ENCODE measurements around the gene OCRL. TPM values are rescaled to one million over a fixed set of nuclear protein-coding genes. Genes with fewer than 3 reads are reported as not detected.

OCRL gene
- total and polyA plus RNA-seq, 2 of the 13 experiments (the other 11 are each of a cell fraction or from before 2014, with no cell fraction given) = 13.4 to 32.0 TPM

DNA sequence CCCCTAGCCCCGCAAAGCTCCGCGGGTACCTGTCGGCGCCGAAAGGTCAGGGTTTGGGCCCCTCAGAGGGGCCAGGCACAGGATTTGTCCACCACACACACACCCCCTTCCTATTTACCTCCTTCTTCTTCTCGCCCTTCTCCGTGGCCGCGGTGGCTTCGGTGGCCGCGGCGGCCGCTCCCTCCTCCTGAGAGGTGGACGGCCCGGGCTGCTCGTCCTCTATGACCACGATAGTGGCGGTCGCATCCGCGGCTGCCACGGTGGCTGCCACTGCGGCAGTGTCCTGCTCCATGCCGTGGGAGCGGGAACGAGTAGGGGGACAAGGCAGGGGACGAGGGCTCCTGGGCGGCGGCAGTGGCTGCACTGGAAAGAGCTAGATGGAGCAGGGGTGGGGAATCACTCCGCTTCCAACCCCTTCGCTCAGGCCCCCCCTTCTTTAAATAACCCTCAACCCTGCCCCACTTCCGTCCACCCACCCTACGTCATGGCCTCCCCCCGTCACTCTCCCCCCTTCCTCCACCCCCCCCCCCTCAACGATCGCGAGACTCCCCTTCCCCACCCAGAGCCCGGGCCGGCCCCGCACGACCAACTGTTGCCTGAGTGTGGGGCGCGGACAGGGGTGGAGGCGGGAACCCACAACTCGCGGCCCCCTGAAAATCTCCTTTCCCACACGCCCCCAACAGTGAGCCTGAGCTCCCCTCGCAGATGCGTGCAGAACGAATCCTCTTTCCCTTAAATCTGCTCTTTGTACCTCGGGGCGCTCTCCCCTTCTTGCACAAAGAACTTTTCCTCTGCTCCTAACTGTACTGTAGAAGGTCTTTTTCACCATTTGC lies 16.8 kb upstream of the OCRL start, which contains the start of gene SMARCA1 (continued):
- 0 out of 2 replicates have a peak, but pooled peaks have one; percentile 27 for TF ChIP-seq FOXK1 (CRISPR knock-in tag; IDR thresholded peaks at IDR 0.05; ENCODE audit: borderline replicate concordance, low read depth)
- no peak for TF ChIP-seq ZNF766 (CRISPR knock-in tag; IDR thresholded peaks at IDR 0.05; ENCODE audit: borderline replicate concordance)
- TF ChIP-seq YEATS2 (CRISPR knock-in tag; IDR thresholded peaks at IDR 0.05; ENCODE audit: borderline replicate concordance) = no peak
- TF ChIP-seq ETV5 (CRISPR knock-in tag; IDR thresholded peaks at IDR 0.05; ENCODE audit: borderline replicate concordance) = peak; percentile 44; the same call in 1 of the 2 replicates
- no peak for TF ChIP-seq ZMYM3 (CRISPR knock-in tag; IDR thresholded peaks at IDR 0.05)
- 0 out of 2 replicates have a peak, but pooled peaks have one; percentile 26 for TF ChIP-seq ISL2 (CRISPR knock-in tag; IDR thresholded peaks at IDR 0.05)
- no peak for TF ChIP-seq ZNF383 (CRISPR knock-in tag; IDR thresholded peaks at IDR 0.05; ENCODE audit: borderline replicate concordance)
- 0 out of 2 replicates have a peak, but pooled peaks have one; percentile 9 for TF ChIP-seq THRA (CRISPR knock-in tag; IDR thresholded peaks at IDR 0.05; ENCODE audit: borderline replicate concordance)
- no peak for TF ChIP-seq CHD4 (IDR thresholded peaks at IDR 0.05; ENCODE audit: borderline replicate concordance, low read length)
- TF ChIP-seq SIN3A (IDR thresholded peaks at IDR 0.05; ENCODE audit: borderline replicate concordance, low read depth, low read length) = peak; percentile 62; the same call in 1 of the 2 replicates
- TF ChIP-seq, protein P1, sequence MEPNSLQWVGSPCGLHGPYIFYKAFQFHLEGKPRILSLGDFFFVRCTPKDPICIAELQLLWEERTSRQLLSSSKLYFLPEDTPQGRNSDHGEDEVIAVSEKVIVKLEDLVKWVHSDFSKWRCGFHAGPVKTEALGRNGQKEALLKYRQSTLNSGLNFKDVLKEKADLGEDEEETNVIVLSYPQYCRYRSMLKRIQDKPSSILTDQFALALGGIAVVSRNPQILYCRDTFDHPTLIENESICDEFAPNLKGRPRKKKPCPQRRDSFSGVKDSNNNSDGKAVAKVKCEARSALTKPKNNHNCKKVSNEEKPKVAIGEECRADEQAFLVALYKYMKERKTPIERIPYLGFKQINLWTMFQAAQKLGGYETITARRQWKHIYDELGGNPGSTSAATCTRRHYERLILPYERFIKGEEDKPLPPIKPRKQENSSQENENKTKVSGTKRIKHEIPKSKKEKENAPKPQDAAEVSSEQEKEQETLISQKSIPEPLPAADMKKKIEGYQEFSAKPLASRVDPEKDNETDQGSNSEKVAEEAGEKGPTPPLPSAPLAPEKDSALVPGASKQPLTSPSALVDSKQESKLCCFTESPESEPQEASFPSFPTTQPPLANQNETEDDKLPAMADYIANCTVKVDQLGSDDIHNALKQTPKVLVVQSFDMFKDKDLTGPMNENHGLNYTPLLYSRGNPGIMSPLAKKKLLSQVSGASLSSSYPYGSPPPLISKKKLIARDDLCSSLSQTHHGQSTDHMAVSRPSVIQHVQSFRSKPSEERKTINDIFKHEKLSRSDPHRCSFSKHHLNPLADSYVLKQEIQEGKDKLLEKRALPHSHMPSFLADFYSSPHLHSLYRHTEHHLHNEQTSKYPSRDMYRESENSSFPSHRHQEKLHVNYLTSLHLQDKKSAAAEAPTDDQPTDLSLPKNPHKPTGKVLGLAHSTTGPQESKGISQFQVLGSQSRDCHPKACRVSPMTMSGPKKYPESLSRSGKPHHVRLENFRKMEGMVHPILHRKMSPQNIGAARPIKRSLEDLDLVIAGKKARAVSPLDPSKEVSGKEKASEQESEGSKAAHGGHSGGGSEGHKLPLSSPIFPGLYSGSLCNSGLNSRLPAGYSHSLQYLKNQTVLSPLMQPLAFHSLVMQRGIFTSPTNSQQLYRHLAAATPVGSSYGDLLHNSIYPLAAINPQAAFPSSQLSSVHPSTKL (CRISPR knock-in tag; IDR thresholded peaks at IDR 0.05) = 0 out of 2 replicates have a peak, but pooled peaks have one; percentile 8
- TF ChIP-seq, protein P2, sequence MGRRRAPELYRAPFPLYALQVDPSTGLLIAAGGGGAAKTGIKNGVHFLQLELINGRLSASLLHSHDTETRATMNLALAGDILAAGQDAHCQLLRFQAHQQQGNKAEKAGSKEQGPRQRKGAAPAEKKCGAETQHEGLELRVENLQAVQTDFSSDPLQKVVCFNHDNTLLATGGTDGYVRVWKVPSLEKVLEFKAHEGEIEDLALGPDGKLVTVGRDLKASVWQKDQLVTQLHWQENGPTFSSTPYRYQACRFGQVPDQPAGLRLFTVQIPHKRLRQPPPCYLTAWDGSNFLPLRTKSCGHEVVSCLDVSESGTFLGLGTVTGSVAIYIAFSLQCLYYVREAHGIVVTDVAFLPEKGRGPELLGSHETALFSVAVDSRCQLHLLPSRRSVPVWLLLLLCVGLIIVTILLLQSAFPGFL (CRISPR knock-in tag; IDR thresholded peaks at IDR 0.05) = no peak
- TF ChIP-seq DRAP1 (CRISPR knock-in tag; IDR thresholded peaks at IDR 0.05) = 0 out of 2 replicates have a peak, but pooled peaks have one; percentile 16
- TF ChIP-seq ZFP36L1 (CRISPR knock-in tag; IDR thresholded peaks at IDR 0.05) = no peak
- TF ChIP-seq HNRNPK (IDR thresholded peaks at IDR 0.05; ENCODE audit: low read depth, low read length, poor library complexity, severe bottlenecking) = no peak
- TF ChIP-seq, protein P3, sequence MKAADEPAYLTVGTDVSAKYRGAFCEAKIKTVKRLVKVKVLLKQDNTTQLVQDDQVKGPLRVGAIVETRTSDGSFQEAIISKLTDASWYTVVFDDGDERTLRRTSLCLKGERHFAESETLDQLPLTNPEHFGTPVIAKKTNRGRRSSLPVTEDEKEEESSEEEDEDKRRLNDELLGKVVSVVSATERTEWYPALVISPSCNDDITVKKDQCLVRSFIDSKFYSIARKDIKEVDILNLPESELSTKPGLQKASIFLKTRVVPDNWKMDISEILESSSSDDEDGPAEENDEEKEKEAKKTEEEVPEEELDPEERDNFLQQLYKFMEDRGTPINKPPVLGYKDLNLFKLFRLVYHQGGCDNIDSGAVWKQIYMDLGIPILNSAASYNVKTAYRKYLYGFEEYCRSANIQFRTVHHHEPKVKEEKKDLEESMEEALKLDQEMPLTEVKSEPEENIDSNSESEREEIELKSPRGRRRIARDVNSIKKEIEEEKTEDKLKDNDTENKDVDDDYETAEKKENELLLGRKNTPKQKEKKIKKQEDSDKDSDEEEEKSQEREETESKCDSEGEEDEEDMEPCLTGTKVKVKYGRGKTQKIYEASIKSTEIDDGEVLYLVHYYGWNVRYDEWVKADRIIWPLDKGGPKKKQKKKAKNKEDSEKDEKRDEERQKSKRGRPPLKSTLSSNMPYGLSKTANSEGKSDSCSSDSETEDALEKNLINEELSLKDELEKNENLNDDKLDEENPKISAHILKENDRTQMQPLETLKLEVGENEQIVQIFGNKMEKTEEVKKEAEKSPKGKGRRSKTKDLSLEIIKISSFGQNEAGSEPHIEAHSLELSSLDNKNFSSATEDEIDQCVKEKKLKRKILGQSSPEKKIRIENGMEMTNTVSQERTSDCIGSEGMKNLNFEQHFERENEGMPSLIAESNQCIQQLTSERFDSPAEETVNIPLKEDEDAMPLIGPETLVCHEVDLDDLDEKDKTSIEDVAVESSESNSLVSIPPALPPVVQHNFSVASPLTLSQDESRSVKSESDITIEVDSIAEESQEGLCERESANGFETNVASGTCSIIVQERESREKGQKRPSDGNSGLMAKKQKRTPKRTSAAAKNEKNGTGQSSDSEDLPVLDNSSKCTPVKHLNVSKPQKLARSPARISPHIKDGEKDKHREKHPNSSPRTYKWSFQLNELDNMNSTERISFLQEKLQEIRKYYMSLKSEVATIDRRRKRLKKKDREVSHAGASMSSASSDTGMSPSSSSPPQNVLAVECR (CRISPR knock-in tag; IDR thresholded peaks at IDR 0.05; ENCODE audit: borderline replicate concordance) = peak; percentile 74

Measured in HepG2 (cell line).